Activated CD4-positive, alpha-beta T cell treated with anti-CD3 and anti-CD28 coated beads for 24 hours (primary cell): Measurements from ENCODE around the gene GSN.

ENCODE experiments used
- DNase-seq, 2 donors: peaks; one replicate each; pipeline ENCODE4 v3.0.0-alpha.2; 2020; ENCODE audit warnings: low read depth in 2 of 2

The GSN gene

GRCh38 chr9:121350993-121351561 lies 83.1 kb downstream of the GSN start:
- no peak for DNase-seq

- DNase-seq, result no peak
Measured at GRCh38 chr9:121353241-121354061, 85.5 kb downstream of the GSN start.

- DNase-seq, result no peak
Measured at GRCh38 chr9:121354141-121354540, 86.2 kb downstream of the GSN start.

- no peak for DNase-seq
Measured at GRCh38 chr9:121354762-121355161, 86.8 kb downstream of the GSN start.

GRCh38 chr9:121357011-121357410 lies 89.0 kb downstream of the GSN start:
- DNase-seq, result no peak

GRCh38 chr9:121358751-121359150 lies 90.8 kb downstream of the GSN start:
- DNase-seq, result no peak

GRCh38 chr9:121359351-121360294 lies 91.7 kb downstream of the GSN start:
- DNase-seq, result no peak

- no peak for DNase-seq
Measured at GRCh38 chr9:121360601-121361374, 92.8 kb downstream of the GSN start.

GRCh38 chr9:121362813-121363621 lies 95.1 kb downstream of the GSN start:
- no peak for DNase-seq

- no peak for DNase-seq
Measured at GRCh38 chr9:121363622-121363961, 95.6 kb downstream of the GSN start.

GRCh38 chr9:121364077-121364476 lies 96.1 kb downstream of the GSN start:
- no peak for DNase-seq

- no peak for DNase-seq
Measured at GRCh38 chr9:121364886-121365285, 96.9 kb downstream of the GSN start.

- no peak for DNase-seq
Measured at GRCh38 chr9:121365564-121365963, 97.6 kb downstream of the GSN start.

- no peak for DNase-seq
Measured at GRCh38 chr9:121366611-121367192, 98.7 kb downstream of the GSN start.

GRCh38 chr9:121367306-121368137 lies 99.6 kb downstream of the GSN start:
- no peak for DNase-seq

- DNase-seq, result no peak
Measured at GRCh38 chr9:121368138-121368522, 100.2 kb downstream of the GSN start.

GRCh38 chr9:121368745-121369144 lies 100.8 kb downstream of the GSN start:
- no peak for DNase-seq

- DNase-seq, result peak; percentile 18 to 39
Measured at GRCh38 chr9:121369595-121370265, 101.8 kb downstream of the GSN start, which contains the start of gene STOM. Gene STOM (minus strand): TSS chr9:121370250. CDS start chr9:121370187, 63 bp downstream.

GRCh38 chr9:121371495-121372061 lies 103.6 kb downstream of the GSN start:
- no peak for DNase-seq
